Activated effector memory CD4-positive, alpha-beta T cell treated with Interleukin-2 at 50 U/mL for 16 hours (primary cell): Measurements from ENCODE around the gene KLHDC10.
"Not testable (repeated sequence)": the region's sequence is repeated elsewhere in the genome, so short reads cannot be mapped to it uniquely, and the experiment has no call there.

Source experiments
- DNase-seq: peaks from one replicate; pipeline ENCODE4 v3.0.0-alpha.2; 2020

Gene KLHDC10

DNA sequence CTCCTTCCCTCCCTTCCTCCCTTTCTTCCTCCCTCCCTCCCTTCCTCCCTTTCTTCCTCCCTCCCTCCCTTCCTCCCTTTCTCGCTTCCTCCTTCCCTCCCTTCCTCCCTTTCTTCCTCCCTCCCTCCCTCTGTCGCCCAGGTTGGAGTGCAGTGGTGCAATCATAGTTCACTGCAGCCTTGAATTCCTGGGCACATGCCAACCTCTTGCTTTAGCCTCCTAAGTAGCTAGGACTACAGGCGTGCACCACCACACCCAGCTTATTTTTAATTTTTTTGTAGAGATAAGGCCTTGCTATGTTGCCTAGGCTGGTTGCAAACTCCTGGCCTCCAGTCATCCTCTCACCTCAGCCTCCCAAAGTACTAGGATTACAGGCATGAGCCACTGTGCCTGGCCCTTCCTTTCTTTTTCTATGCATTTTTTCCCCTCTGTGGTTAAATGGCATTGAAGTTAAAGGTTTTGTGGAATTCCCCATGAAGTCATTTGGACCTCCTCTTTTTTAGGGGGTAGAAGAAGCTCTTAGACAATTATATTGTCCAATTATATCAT is 9.6 kb downstream of the KLHDC10 start:
- DNase-seq, result no peak

GRCh38 chr7:130083497-130083896 is 13.2 kb downstream of the KLHDC10 start:
- DNase-seq, result not testable (repeated sequence)

GRCh38 chr7:130084037-130084875 is 13.9 kb downstream of the KLHDC10 start:
- no peak for DNase-seq

GRCh38 chr7:130085235-130085634 is 14.9 kb downstream of the KLHDC10 start:
- DNase-seq, result not testable (repeated sequence)

GRCh38 chr7:130086938-130087337 is 16.6 kb downstream of the KLHDC10 start:
- no peak for DNase-seq

DNA sequence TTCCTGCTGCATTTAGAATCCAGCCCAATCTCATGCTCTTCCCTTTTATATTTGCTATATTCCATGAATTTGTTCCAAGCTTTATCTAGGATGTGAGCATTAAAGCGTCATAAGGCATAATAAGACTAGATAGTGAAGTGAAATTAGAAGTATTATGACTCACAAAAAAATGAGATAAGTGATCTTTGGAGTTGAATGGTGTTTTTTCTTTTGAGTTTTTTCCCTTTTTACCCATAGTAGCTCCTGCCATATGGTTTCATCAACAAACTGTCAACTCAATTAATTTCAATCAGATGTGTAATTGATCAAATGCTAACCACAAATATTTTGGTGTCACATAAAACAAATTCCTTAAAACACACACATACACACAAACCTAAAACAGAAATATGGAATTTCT is 17.0 kb downstream of the KLHDC10 start:
- DNase-seq, result no peak

DNA sequence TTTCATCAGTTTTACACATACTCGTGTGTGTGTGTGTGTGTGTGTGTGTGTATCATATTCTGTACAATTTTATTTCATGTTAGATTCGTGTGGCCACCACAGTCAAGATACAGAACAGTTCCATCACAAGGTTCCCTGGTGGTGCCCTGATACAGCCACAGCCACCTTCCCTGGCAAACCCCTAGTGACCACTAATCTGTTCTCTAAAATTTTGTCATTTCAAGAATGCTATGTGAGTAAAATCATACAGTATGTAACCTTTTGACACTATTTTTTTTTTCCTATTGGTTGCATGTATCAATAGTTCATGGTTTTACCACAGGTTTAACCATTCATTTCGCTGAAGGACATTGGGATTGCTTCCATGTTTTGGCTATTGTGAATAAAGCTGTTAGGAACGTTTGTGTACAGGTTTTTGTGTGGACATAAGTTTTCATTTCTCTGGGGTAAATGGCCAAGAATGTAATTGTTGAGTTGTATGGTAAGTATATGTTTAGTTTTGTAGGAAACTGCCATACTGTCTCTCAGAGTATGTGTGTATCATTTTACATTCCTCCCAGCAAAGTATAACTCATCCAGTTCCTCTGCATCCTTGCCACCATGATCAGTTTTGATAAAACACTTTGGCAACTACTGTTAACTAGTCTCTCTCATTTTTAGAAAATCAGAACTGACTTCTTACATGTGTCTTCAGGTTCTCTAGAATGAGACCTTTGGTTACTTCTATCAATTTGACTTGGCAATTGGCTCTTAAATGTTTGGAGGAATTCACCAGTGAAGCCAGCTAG is 20.6 kb downstream of the KLHDC10 start:
- DNase-seq, result no peak

- no peak for DNase-seq
Observed at GRCh38 chr7:130091999-130092398, 21.7 kb downstream of the KLHDC10 start.

DNA sequence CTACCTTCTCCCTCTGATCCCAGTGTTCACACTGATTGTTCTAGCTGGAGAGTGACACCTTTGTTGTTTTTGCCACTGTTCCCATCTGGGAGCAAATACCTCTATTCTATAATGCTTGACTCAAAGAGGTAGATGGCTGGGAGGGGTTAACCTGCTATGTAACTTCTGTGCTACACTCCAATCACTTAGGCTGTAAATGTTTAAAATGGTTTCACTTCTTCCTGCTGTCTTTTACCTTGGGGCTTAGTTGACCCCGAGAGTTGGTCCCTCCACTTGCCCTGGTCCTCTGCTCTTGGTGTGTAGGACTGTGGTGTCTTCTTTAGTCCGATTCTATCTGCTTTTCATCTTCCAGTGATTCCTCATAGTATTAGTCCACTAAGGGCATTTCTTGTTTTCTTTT is 22.3 kb downstream of the KLHDC10 start:
- DNase-seq, result no peak

DNA sequence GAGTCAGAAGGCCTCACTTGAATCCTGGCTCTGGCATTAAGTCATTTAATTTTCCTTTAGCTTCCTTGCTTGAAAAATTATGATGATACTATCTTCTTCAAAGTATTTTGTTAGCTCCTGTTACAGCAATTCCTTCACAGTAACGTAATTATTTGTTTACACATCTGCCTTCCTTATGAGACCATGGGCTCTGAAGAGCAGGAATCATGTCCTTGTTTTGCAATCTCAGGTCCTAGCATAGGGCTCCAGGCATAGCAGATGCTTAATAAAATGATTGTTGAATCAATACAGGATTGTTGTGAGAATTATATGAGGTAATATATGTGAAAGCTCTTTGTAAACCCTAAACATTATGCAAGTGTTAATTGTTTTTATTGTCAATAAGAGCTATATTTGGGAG is 25.5 kb downstream of the KLHDC10 start:
- DNase-seq, result no peak

DNA sequence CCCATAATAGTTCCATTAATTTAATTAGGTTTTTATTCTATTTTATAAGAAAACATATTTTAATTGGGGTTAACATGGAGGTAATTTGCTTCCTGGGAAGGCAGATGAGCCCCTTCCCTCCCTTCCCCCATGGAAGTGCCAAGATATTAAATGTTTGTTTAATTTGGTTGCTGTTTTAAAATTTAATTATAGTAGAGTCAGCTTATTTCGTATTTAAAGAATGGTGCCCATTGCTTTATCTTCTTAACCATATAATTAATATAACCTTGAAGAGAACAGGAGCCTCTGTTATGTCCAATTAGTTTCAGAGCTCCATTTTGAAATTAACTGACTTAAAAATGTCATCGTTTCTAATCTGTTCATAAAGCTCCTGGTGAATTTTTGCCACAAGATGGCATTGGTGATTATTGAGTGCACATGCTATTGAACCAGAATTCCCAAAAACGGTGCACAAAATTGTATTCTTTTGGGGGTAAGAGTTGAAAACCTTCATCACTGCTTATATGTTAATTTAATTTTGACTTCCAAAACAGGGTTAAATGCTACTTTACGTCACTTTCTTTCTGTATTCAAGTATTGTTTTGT is 26.0 kb downstream of the KLHDC10 start:
- no peak for DNase-seq

DNA sequence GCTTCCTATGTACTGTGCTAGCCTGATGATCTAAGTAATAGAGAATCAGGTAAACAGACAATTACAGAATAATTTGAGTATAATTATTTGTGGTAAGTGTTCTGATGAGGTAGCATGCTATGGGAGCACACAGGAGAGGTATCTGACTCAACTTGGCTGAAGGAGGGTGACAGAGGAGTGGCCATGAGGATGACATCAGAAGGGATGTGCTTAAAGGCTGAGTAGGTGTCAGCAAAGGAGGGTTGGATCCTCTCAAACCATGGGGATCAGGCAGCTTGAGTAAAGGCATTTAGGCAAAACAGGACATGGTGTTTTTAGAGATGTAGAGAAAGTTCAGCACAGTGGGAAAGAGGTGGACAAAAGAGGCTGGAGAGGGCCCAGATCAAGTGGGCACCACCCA is 29.0 kb downstream of the KLHDC10 start:
- DNase-seq, result no peak

GRCh38 chr7:130102588-130102987 is 32.3 kb downstream of the KLHDC10 start:
- no peak for DNase-seq

- DNase-seq, result no peak
Observed at GRCh38 chr7:130107949-130108674, 37.8 kb downstream of the KLHDC10 start.

DNA sequence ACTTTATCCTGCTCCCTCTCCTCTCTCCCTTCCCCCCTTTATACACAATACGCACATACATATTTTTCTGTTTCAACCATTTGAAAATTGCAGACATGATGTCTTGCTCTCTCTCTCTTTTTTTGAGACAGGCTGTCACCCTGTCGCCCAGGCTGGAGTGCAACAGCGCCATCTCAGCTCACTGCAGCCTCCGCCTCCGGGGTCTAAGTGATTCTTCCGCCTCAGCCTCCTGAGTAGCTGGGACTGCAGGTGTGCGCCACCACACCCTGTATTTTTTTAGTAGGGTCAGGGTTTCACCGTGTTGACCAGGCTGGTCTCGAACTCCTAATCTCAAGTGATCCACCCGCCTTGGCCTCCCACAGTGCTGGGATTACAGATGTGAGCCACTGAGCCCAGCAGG is 38.5 kb downstream of the KLHDC10 start:
- DNase-seq, result no peak

- DNase-seq, result no peak
Observed at GRCh38 chr7:130112093-130112492, 41.8 kb downstream of the KLHDC10 start.

GRCh38 chr7:130112662-130113425 is 42.5 kb downstream of the KLHDC10 start:
- DNase-seq, result no peak

DNA sequence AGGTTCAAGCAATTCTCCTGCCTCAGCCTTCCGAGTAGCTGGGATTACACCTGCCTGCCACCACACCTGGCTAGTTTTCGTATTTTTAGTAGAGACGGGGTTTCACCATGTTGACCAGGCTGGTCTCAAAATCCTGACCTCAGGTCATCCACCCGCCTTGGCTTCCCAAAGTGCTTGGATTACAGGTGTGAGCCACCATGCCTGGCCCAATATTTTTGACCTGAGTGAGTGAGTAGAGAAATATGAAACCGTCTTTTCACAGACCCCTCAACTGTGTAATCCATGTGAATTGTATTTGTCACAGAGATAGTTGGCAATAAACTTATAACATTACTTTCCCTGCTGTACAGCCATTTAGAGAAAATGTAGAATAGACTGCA is 43.1 kb downstream of the KLHDC10 start:
- not testable (repeated sequence) for DNase-seq

DNA sequence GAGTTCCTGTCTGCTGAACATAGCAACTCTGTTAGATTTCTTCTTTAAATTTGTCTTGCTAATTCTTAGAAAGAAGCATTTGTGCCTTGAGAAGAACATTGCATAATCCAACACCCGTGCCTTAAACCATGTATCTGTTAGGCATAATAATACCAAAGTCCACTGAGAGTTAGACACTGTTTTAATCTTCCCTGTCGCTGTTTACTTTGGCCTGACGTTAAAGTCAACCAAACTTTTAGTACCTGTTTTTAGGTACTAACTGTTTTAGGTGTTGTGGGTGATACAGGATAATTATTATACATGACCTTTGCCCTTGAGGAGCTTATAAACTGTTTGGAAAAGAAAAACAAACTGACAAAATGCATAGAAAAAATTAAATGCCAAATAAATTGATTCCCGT is 43.6 kb downstream of the KLHDC10 start:
- DNase-seq, result no peak

DNA sequence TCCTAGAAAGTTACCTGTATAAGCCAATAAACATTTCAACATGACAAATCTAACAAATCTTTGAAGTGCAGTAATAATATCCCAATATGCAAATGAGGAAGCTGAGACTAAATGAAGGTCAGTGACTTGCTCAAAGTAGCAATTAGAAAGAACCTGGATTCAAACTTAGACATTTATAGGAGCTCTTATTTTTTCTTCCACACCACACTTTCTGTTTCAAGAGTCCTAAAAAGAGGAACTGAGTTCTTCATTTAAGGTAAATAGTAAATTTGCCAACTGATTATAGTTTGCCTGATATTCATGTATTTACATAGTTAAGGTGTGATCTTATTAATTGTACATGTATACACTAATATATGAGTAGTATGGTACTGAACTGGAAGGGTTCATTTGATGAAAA is 44.0 kb downstream of the KLHDC10 start:
- no peak for DNase-seq

- DNase-seq, result no peak
Observed at GRCh38 chr7:130114776-130115175, 44.4 kb downstream of the KLHDC10 start.

DNA sequence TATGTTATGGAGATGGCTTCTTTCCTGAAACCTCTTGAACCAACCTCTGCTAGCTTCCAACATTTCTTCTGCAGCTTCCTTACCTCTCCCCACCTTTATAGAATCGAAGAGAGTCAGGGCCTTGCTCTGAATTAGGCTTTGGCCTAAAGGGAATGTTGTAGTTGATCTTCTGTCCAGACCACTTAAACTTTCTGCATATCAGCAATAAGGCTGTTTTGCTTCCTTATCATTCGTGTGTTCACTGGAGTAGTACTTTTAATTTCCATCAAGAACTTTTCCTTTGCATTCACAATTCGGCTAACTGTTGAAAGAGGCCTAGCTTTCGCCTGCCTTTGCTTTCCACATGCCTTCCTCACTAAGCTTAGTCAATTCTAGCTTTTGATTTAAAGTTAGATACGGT is 48.0 kb downstream of the KLHDC10 start:
- no peak for DNase-seq
